EH (cell line): ENCODE measurements around the gene TCERG1L.

ENCODE experiments used
- DNase-seq: peaks from one replicate; pipeline ENCODE4 v3.0.0-alpha.2; 2015; ENCODE audit warnings: low read depth

The TCERG1L gene

DNA sequence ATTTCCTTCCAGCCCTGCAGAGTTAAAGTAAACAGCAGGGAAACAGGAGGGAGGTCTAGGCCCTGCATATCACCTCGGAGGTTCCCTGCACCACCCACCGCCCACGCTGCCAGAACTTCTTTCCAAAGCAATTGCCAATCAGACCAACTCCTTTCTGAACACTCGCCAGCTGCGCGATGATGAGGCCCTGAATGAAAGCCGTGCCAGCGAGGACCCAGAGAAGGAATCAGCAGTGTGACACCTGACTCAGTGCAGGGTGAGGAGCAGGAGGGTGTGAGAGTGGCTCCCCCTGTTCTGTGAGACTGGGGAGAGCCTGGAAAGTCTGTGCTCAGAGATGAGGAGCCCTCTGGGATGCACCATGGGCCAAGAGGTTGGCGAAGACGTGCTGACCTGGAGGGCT lies 3.3 kb upstream of the TCERG1L start:
- no peak for DNase-seq

DNA sequence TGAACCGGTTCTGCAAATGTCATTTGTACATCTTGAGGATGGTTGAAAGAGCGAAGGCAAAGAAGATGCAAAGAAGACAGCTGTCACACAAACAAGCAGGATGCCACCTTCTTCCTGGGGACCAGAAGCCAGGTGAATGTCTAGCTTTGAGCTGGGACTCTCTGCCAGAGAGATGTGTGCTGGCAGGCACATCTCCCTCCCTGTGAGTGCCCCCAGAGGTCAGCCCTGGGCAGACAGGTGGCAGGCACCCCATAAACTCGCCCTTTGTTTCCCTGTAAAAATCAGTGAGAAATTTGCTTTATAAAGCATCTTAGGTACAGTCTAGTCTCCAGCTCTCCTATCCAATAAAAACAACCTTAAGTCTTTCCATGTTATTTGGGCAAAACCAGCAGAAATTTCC lies 2.6 kb upstream of the TCERG1L start:
- DNase-seq: no peak

DNA sequence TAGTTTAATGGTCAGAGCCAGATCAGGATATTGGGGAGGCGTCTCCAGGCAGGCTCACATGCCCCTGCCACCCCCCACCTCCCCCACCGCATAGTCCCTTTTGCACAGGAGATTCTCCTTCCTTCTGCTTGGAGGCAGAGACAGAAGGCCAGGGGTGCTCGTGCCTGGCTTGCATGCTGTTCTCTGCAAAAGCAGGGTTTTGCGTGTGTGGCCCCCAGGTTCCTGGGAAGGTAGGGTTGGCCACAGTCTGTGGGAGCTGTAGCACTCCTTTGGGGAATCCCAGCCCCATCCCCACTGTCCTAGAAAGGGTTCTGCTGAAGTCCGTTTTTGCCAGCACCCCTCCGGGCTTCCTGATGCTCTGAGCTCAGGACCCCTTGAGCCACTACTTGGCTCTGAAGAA lies 1.9 kb upstream of the TCERG1L start:
- DNase-seq: no peak

DNA sequence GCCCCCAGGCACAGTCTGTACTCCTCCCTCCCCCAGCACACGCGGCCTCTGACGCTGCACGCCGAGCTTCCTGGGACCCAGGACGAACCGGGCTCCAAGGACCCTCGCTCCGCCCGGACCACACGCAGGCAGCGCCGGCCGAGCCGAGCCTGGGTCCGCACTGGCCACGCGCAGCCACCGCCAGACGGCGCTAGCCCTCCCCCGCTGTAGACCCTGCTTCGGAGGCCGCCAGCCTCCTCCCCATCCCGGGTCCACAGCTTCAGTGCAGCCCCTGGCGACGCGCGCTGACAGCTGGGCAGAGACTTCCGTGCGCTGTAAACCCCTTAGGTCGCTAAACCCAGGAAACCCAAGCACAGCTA lies 936 bp upstream of the TCERG1L start:
- DNase-seq: no peak

DNA sequence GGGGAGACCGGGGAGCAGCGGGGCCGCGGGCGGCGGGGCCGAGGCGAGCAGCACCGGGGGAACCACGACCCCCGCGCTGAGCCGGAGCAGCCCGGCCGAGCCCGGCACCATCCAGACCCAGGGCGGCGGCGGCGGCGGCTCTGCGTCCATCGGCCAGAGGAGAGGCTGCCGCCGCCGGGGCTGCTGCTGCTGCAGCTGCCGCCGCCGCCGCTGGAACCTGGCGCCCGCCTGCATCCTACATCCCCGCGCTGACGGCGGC lies 190 bp downstream of the TCERG1L start:
- DNase-seq: no peak

DNA sequence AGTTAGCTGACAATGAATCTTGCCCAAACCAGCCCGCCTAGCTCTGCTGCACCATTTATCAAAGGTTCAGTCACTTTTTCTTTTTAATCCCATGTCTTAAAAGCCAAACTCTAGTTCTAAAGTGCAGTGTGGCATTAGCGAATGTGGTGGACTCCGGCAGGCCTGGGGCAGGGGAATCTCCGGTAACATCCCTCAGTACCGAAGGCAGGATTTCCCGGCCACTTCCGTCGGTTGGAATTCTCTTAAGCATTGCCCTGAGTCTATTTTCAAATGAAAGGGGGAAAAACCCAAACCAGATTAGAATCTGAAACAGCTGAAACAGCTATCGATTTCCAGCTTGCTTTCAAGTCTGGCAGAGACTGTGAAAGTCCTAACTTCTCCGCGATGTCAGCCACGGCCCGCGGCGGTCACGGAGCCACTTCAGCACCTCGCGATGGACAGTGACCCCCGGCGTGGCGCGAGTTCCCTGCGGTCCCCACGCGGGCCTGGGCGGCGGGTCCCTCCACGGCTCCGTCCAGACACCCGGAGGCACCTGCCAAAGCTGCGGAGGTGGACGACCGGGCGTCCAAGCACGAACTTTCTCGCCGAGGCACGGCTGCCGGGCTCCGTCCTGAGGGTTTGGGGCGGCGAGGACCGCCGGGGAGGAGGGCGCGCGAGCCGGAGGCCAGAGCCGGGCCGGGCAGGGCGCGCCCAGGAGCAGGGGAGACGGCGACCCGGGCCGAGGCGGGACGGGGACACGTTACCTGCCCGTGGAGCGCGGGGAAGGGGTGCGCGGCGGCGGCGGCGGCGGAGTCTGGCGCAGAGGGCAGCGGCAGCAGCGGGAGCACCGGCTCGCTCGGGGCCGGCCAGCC lies 745 bp downstream of the TCERG1L start:
- no peak for DNase-seq

DNA sequence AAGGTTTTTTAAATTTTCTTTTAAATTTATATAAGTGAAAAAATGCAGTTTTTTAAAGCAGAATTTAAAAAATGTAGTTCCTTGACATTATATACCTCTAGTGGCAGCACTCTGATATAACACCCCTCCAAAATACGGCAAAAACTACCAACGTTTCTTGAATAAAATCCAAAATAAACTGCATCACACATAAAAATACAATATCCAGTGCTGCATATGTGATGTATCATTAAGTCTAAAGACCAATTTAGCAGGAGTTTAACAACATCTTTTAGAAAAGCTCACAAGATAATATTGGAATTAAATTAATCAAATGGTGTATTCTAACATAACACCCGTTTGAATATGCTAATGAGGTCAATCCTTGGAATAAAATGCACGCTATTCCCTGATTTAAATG lies 1.4 kb downstream of the TCERG1L start:
- no peak for DNase-seq

DNA sequence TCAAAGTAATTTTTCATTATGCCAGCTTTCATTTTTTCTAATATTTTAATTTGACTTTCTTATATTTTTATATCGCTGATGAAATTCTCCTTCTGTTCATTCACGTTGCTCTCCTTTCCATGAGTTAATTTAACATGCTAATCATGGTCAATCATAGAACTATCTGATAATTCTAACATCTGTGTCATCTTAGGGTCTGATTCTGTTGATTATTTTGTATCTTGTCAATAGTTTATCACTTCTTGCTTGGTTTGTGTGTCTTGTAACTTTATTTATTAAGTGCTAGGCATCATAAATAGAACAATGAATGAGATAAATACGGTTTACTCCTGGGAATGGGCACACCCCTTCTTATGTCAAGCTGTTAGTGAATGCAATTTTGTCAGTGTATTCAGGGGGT lies 11.0 kb downstream of the TCERG1L start:
- no peak for DNase-seq

DNA sequence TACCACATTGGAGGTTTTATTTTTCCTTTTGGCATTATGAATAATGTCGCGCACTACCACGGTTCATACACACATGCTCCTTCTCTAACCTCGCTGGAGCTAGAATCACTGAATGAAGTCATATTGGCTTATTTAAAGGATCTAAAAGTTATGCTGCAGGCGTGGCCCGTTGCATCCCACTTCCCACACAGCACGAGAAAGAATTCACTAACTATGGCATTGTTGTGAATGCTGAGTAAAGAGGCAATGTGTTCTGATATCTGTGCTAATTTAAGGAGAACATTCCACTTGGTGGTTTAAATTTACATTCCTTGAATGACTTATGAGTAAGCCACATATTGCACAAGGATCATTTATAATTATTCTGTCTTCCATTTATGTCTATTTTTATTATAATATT lies 20.7 kb downstream of the TCERG1L start:
- no peak for DNase-seq

DNA sequence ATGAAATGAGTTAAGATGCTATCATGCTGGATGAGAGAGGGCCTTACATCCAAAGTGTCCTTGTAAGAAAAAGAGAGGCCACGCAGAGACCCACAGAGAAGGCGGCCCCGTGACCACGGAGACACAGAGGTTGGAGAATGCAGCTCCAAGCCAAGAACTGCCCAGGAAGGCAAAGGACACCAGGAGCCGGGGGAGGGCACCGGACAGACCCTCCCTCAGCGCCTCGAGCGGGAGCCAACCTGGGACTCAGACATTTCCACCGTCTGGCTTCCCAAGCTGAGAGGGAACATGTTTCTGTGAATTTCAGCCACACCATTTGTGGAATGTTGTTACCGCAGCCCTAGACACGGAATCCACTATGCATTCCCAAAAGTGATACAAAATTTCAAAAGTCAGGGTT lies 22.9 kb downstream of the TCERG1L start:
- no peak for DNase-seq

DNA sequence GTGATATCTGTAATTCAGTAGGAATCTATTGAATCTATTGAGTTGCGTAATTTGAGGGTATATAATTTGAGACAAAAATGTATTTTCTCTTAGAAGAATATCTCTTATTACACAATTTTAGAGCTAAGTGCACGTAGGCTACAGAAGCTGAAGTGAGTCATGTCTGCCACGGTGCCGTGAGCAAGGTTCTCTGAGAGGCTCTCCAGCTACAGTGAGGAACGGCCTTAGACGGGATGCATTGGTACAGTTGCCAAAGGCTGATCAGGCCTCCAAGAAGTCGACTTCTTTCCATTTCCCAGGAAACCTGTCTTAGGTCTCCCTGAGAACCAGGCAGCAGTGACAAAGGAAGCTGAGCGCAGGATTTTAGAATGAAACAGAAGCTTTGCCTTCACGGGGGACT lies 28.6 kb downstream of the TCERG1L start:
- DNase-seq: no peak

DNA sequence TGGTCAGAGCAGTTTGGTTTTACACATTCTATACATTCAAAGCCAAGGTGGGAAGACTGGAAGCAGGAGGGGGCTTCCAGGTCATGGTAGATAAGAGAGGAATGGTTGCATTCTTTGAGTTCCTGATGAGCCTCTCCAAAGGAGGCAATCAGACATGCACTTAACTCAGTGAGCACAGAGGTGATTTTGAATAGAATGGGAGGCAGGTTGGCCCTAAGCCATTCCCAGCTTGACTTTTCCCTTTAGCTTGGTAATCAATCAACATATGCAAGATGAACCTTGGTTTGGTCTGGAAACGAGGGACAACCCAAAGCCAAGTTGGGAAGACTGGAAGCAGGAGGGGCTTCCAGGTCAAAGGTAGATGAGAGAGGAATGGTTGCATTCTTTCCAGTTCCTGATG lies 31.4 kb downstream of the TCERG1L start:
- no peak for DNase-seq

DNA sequence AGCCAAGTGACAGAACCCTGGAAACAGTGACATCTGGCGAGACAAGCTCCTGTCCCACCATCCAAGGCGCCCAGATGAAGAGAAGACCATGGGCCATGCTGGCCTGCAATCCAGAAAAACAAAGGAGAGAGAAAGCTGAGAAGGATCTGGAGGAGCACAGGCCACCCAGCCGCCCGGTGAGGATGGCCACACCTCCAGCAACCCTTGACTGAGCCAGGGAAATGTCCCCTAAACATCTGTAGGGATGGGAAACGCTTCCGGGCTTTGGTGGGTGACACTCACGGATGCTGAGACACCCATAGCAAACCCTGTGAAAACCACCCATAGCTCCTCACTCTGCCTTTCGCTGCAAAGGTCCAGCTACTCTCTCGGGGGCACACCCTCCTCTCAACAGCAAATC lies 32.0 kb downstream of the TCERG1L start:
- DNase-seq: no peak

DNA sequence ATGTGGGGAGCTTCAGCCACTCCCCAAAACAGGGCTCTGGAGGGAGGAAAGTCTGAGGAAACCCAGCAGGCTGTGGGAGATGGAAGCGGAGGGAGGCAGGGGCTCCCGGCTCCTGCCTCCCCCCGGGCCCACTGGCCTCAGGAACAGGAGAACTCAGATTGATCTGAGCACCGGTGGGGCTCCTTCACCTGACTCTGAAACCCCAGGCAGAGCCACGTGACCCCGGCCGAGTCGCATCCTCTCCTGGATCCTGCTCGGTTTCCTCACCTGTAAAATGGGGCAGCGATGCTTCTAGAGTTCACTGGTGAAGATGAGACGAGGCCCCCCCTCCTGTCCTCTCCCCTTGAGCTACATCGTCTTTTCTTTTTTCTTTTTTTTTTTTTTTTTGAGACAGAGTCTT lies 33.6 kb downstream of the TCERG1L start:
- DNase-seq: no peak

DNA sequence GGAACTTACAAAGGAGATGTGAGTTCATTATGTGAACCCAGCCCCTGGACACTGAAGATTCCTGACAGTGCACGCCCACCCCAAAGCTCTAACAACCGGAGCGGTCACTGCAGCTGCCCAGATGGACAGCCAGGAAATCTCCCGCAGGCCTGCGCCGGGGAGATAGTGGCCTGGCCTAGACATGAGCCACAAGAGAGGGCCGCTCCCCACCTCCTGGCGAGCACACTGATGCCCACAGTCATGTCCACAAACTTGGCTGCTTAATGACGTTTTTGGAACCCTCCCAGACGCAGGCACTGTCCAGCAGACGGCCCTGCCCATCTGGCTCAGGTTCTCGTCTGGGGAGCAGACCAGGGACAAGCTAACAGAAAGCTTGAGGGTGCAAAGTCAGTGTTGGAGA lies 34.2 kb downstream of the TCERG1L start:
- no peak for DNase-seq

DNA sequence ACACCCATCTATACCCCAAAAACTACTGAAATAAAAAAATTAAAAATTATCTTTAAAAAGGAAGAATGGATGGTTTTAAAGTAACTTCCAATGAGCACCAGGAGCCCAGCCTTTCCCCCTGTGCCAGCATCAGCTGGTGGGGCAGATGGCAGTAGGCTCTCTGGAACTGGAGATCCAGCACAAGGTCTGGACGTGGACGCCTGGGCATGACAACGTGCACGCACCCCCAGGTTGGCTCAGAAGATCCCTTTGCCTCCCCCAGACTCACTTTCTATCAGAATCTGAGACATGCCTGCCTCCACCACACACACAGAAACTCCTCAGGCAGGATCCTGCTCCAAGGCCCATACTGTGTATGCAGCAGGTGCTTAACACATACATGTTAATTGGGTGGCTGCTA lies 35.8 kb downstream of the TCERG1L start:
- DNase-seq: no peak

DNA sequence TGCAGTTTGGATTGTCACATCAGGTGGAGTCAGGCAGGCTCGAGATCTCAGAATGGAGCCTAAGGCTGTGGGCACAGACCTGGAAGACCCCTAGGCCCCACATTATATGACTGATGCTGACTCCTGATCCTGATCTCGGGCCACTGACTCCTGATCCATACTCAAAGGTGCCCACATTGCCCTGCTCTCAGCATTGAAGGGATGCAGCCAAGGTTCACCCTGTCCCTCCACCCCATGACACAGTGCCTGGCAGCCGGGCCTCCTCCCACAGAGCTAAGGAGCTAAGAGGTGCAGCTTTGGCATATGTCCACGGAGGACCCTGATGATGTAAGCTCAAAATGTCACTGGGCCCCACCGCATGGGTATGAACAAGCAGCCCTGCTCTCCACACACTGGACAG lies 36.6 kb downstream of the TCERG1L start:
- DNase-seq: no peak

DNA sequence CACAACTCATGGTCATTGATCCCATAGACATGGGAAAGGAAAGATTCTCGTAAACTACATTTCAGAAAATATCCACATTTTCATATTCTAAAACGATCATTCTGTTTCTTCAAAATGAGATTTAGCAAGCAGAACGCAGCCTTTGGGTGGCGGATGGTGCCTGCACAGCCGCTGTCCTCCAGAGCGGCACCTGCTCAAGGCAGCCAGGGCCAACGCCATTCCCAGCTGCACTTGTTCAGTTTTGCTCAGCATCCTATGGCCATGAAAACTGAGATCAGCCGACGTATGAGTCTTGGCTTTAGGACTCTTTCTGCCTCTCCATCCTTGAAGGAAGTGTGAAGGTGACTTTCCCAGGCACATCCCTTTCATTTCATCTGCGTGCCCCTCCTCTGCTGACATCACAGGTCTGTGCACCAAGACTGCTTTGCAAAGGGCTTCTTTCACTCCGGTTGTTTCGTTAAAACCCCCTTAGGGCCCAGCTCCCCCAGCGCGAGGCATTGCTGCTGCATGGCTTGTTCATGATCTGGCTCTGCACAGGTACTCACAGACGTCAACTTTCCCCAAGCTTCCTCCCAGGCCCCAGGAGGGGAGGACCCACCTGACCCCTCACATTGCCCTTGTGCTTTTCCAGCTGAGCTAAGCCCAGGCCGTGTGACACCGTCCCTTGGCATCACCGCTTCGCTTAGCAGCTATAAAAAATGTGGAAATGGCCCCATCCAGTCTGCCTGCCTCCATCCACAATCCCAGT lies 37.2 kb downstream of the TCERG1L start:
- no peak for DNase-seq

DNA sequence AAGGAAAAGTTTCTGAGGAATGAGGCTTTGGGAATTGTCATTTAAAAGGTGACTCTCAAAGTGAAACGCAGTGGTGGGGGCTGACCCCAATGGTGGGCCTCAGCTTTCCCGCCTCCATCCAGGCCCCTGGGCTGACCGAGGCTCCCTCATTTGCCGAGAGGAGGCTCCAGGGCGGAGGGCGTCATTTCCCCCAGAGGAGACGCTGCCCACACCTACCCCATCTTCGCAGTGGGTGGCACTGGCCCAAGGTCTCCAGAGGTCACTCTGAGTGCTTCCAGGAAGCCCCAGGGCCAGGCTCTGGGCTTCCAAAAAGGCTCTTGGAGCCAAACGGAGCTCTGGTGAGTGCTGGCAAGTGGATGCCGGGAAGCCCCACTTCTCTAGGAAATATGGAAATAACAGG lies 38.0 kb downstream of the TCERG1L start:
- no peak for DNase-seq

DNA sequence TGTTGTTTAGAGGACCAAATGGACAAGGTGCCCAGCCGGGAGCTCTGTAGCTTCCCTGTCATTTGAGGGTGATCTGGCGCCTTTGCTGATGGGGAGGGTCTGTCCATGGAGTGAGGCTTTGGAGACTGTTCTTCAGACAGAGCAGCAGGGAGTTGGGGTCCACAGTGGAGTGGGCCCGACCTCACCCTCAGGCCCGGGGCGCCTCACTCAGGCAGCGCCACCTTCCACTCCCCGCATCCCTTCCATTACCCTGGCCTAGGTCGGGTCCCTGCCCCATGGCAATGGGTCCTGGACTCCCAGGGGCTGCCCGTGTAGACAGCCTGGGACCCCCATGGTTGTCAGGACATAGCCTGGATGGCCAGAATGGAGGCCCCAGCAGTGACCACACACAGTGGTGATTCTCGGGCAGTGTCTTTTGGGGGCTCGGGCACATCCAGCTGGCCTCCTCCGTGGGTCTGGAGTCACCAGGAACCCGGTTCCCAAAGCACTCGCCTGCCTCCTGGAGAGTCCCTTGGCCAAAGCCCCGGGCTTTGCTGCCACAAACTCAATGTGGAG lies 38.5 kb downstream of the TCERG1L start:
- no peak for DNase-seq

DNA sequence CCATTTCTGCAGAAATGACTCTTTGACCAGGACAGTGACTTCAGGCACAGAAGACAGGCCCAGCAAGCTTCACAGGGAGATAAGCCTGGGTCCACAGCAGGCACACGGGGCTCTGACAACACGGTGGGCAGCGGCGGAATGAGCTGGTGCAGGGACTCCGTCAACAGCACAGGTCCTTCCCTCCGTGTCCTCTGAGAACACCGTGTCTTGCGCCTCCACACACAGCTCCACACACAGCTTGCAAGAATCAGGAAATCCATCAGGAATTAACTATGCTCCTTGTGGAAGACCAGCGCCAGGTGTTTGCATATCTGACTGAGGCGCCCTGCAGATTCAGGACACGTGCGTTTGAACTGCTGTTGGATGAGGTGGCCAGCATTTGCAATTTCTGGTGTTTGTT lies 39.6 kb downstream of the TCERG1L start:
- no peak for DNase-seq

DNA sequence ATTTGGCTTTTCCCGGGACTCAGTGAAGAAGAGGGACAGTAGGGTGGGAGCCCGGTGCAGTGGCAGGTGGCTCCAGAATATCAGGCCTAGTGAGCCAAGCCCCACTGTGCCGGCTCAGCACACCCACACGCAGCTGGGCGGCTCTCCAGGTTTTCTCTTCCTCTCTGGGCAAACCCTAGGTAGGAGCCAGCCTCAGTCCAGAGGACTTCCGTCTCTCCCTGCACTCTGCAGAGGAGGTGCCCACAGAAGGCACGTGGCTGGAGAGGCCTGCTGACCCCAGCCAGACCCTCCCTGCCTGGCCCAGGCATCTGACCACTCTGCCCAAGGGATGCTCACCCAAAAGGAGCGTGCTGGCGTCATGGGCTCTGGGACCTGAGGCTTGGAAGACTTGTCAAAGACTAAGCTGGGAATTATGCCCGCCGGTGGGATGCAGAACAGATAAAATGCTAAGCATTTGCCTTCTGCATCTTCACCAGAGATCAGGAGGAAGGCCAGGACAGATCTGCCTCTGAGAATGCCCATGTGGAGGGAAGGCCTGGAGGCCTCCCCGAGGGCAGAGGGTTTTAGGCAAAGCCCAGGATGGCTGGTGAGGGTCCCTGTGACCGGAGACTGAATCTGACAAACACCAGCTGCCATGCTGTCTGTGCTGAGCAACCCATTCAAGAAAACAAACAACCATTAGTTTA lies 40.2 kb downstream of the TCERG1L start:
- no peak for DNase-seq
